K562 treated with DMSO at 1 percent for 4 hours (cell line): Measurements from ENCODE around the gene FLVCR2. TPM values are rescaled to one million over a fixed set of nuclear protein-coding genes. Genes with fewer than 3 reads are reported as not detected.

Source experiments
- total RNA-seq: library from RNA; unstranded; fragments of 300-600 nt; gene quantifications from 2 replicates; pipeline ENCODE4 v1.2.3, GENCODE V29; 2022; ENCODE audit not compliant: insufficient read depth

FLVCR2 gene
- not detected in 2 replicates for total RNA-seq

GRCh38 chr14:75578102-75578785 lies at the start of gene FLVCR2:
TSS of gene FLVCR2 (plus strand) at chr14:75578620. CDS start at chr14:75578973, 353 bp downstream.

DNA sequence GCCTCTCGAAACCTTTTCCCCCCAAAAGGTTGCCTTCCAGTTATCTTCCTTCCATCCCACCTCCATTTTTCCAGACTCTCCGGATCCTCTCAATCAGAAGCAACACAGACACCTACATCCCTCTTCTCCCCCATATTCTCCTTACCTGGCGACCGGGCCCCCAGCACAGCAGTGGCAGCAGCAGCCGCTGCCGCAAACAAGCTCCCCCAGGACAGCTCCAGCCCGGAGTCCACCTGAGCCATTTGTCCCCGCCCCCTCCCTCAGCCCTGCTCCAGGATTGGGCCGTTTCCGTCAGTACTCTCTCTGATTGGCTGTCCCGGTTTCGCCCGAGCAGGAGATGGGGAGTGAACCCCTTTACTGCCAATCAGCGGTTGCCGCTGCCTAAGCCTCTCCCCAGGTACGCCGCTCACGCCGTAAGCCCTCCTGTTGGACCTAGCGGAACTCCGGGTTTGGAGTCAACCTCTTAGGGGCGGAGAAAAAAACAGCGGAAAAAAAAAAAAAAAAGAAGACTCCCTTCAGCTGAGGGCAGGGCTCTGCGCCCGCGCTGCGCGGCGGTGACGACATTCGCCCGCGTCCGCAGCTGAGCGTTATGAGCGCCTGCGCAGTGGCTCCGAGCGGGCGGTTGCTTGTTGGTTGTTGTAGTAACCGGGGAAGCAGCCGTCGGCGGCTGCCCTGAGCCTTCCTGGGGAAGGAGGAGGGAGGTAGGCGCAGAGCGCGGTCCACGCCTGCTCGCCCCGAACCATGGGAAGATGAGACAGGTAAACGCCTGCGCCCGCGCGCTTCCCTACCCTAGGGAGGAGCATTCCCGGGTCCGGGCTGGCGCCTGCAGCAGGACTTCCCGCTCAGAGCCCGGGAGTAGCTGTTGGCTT lies 82.4 kb downstream of the FLVCR2 start, which contains the start of the genes ERG28 and TTLL5:
Gene ERG28 (minus strand): TSS at position 247 of the 869 bp plus-strand sequence. CDS start 3,374 bp downstream, outside the sequence.
Gene TTLL5 (plus strand): TSS at position 617 of the 869 bp plus-strand sequence. CDS start 1,904 bp downstream, outside the sequence.

Other genes starting within 250 kb of the FLVCR2 start
- 36.5 and 44.3 TPM in 2 replicates for gene JDP2, start 150.6 kb upstream of the FLVCR2 start, total RNA-seq
- 3.0 and 11.8 TPM in 2 replicates for gene BATF, start 56.2 kb upstream of the FLVCR2 start, total RNA-seq
- 8.6 and 10.6 TPM in 2 replicates for gene ERG28, start 82.3 kb downstream of the FLVCR2 start, total RNA-seq
- gene TTLL5, start 82.6 kb downstream of the FLVCR2 start, total RNA-seq: 6.5 and 8.9 TPM in 2 replicates